PFSK-1 (cell line): ENCODE results near the gene NMNAT1.

Source experiments
- FOXP2 ChIP-seq: optimal IDR thresholded peaks from 2 replicates; pipeline ENCODE3; 2011; ENCODE audit warnings: borderline replicate concordance, control low read depth, inconsistent platforms; ENCODE audit not compliant: insufficient read depth; ENCODE audit errors: extremely low read length, extremely low read depth
- POLR2AphosphoS5 ChIP-seq: IDR thresholded peaks from 2 replicates; pipeline ENCODE4 v1.6.1; 2012; ENCODE audit warnings: low read depth, mild to moderate bottlenecking, control low read depth, low read length, moderate library complexity
- SIN3A ChIP-seq: IDR thresholded peaks from 2 replicates; pipeline ENCODE4 v1.6.1; 2012; ENCODE audit warnings: mild to moderate bottlenecking, low read length, moderate library complexity, borderline replicate concordance; ENCODE audit not compliant: insufficient read depth
- TAF1 ChIP-seq: IDR thresholded peaks from 2 replicates; pipeline ENCODE4 v1.6.1; 2012; ENCODE audit warnings: low read length, control low read depth, borderline replicate concordance; ENCODE audit not compliant: insufficient read depth
- TF ChIP-seq, protein P1 (sequence below), 2 experiments: IDR thresholded peaks; 2 replicates each; pipeline versions ENCODE4 v1.6.1 to v1.8.0; 2011 to 2012; ENCODE audit warnings: low read depth in 2 of 2, low read length in 2 of 2, control low read depth in 1 of 2, inconsistent platforms in 1 of 2, mild to moderate bottlenecking in 1 of 2, moderate library complexity in 1 of 2; ENCODE audit not compliant: insufficient read depth in 1 of 2

DNA sequence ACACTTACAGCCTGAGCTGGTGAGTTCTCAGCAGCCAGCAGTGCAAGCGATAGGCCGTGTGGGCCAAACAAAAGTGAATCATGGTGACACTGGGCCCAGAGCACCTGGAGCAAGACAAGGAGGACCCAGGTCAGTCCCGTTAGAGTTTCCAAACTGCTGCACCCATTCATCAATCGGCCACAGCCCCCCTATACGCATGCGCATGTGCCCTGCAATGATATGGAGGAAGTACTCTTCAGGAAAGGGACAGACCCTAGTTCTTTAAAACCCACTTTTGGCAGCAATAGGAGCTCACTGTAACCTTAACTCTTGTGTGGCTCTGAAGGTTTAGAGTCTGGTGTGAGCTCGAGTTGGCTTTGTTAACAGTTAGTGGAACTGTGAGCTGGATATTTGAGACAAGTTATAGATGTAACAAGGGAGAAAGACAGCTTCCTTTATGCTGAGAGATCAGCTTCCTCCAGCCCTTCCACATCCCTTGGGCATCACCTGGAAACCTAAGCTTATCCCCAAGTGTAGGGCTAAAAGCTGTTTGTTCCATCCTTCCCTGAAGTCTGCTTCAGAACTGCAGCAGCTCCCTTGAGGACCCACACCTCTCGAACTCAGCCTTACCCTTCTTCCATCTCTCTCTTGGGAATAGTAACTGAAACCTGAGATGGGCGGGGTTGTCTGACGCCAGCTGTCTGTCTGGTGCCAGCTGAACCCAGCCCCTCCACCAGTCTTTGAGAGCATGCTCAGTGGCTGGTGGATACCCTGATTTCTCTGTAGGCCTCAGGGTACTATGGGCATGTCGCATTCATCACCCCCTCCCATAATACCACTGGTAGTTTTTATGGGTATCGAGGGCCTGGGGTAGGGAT lies 17.7 kb downstream of the NMNAT1 start:
- TF ChIP-seq SIN3A, result no peak
- no peak for TF ChIP-seq POLR2AphosphoS5
- TF ChIP-seq, protein P1, sequence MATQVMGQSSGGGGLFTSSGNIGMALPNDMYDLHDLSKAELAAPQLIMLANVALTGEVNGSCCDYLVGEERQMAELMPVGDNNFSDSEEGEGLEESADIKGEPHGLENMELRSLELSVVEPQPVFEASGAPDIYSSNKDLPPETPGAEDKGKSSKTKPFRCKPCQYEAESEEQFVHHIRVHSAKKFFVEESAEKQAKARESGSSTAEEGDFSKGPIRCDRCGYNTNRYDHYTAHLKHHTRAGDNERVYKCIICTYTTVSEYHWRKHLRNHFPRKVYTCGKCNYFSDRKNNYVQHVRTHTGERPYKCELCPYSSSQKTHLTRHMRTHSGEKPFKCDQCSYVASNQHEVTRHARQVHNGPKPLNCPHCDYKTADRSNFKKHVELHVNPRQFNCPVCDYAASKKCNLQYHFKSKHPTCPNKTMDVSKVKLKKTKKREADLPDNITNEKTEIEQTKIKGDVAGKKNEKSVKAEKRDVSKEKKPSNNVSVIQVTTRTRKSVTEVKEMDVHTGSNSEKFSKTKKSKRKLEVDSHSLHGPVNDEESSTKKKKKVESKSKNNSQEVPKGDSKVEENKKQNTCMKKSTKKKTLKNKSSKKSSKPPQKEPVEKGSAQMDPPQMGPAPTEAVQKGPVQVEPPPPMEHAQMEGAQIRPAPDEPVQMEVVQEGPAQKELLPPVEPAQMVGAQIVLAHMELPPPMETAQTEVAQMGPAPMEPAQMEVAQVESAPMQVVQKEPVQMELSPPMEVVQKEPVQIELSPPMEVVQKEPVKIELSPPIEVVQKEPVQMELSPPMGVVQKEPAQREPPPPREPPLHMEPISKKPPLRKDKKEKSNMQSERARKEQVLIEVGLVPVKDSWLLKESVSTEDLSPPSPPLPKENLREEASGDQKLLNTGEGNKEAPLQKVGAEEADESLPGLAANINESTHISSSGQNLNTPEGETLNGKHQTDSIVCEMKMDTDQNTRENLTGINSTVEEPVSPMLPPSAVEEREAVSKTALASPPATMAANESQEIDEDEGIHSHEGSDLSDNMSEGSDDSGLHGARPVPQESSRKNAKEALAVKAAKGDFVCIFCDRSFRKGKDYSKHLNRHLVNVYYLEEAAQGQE (IDR thresholded peaks at IDR 0.05; ENCODE audit: insufficient read depth in 1 of 2, low read depth in 2 of 2, low read length in 2 of 2), result no peak
- TF ChIP-seq FOXP2, result no peak
- TF ChIP-seq TAF1, result no peak
